Stimulated activated CD4-positive, alpha-beta T cell treated with anti-CD3 and anti-CD28 coated beads, Interleukin-4, amount 100 ng/mL, for 48 hours (primary cell): ENCODE results near the gene ATP6V0D1.

Experiments
- DNase-seq, 2 donors: peaks; one replicate each; pipeline ENCODE4 v3.0.0-alpha.2; 2020; ENCODE audit warnings: low read depth in 2 of 2

ATP6V0D1 gene

GRCh38 chr16:67393788-67394154 lies 87.2 kb downstream of the ATP6V0D1 start:
- no peak for DNase-seq

DNA sequence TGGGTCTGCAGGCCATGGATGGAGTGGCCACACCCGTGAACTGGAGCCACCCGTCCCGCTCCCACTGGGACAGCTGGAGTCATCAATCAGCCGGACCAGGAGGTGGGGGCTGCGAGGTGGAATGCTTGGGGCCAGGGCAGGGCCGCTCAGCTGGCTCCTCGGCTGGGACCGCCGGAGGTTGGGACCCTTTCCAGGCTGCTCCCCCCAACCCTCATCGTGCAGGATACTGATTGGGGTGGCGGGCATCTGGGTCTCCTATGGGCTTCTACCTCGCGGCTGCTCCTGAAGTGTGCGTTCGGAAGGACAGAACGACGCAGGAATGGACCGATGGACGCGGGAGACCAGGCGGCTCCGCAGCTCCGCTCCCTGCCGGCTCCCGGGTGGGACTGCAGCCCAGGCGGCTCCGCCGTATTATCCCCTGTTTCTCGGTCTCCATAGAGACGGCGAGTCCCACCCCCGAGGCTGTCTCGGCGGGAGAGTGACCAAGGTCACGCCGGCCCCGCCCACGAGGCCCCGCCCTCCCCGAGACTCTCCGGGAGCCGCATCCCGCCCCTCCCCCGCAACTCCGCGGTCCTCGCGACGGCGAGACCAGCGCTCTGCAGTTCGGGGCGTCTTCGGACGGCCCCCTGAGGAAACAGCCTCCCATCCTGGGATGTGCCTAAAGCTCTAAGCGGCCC lies 87.7 kb downstream of the ATP6V0D1 start, which contains the start of gene TPPP3:
TPPP3 (minus strand) TSS at position 388 of the 677 bp plus-strand sequence. CDS start 2,387 bp downstream, outside the sequence.
- DNase-seq = peak; percentile 35 to 38

DNA sequence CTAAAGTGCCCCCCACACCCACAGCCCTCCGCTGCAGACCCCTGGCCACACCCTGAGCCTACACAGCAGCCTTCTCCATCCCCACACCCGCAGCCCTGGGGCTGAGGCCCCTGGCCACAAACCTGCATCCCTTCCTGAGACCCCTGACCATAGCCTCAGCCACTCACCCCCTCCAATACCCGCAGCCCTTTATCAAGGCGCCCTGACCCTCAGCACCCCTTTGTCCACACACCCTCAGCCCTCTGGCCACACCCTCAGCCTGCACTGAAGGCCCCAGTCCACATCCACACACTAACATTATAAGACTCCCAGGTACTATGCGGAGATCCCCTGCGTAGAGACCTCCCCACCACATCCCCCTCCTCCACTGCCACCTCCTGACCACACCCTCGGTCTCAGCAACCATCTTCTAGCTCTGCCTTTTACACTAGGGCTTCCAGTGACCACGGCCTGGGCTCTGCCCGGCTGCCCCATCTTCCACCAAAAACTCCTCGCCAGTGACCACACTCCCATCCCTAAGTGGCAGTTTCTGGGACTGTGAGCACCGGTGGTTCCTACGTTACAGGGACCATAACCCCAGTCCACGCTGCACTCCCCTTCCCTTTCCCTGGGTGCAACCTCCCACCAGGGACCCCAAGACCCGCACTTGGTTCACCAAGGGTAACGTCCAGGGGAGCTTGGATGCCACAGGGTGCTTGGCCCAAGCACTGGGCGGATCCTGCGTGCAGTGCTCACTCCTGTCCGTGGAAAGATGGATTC lies 88.5 kb downstream of the ATP6V0D1 start:
- DNase-seq = no peak

DNA sequence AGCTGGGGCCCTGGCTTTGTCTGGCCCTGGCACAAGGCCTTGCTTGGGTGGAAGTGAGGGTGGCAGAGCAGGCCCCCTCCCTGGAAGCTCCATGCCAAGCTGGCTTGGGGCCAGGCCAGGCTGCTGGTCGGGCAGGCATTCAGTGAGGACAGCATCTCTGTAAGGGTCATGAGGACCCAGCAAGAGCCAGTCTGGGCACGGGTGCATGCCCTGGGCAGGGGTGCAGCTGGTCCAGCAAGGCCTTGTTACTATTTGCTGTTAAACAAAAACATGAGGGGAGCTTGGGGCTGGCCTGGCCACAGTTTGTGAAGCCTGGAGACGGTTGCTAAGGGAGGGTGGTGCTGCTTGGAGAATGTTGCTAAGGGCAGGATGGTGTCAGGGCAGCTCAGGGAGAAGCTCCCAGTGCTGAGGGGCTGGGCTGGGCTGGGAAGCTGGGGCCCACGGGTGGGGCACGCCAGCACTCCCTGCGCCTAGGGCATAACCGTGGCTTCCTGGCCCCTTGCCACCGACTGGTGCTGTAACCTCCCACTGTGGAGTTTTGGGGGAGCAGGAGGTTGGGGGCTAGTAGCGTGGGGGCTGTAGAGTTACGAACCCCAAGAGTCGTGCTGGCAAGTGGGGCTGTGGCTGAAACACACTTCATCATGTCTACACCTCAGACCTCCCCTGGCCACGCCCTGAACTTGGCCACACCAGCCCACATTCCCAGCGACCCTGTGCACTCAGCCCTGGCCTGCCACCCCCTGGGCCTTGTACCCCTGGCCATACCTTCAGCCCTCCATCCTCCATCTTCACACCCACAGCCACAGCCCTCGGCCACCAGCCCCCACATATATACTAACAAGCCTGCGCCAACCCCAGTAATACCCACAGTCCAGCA lies 89.3 kb downstream of the ATP6V0D1 start:
- DNase-seq = no peak

- no peak for DNase-seq
Measured at GRCh38 chr16:67390816-67391423, 90.0 kb downstream of the ATP6V0D1 start.

GRCh38 chr16:67389911-67390815 lies 90.8 kb downstream of the ATP6V0D1 start:
- DNase-seq = no peak

DNA sequence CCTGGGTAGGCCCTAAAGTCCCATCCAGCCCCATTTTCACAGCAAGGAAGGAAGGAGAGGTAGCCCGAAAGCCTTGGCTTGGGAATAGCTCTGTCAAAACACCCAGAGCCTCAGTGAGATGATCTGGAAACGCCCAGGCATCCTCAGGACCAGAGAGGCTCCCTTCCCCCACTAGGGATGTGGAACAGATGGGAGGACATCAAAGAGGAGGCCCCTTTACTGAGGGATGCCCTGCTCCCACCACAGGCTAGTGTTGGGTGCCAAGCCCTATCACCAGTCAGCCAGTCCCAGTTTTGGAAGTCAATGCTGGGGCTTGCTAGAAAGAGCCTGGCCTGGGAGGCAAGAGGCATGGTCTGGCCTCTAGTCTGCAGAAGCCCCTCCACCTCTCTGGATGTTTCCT lies 92.4 kb downstream of the ATP6V0D1 start:
- DNase-seq = no peak

DNA sequence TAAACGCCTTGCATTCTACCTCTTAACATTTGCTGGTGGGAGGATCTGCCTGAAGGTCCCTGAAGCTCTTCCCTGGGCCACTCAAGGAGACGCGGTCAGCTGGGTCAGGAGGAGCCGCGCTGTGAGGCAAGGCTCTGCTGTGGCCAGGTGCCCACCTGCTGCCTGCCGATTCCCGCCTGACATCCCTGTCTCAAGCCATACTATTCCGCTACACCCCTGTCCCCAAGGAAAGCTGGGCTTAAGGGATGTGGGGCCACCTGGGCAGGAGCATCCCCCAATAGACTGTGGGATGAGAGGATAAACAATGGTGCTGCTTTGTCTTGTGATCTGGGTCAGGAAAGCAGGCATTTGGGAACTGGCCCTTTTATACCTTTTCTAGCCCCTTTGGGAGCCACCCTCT lies 92.8 kb downstream of the ATP6V0D1 start:
- no peak for DNase-seq
